GM11168 (cell line): Measurements from ENCODE around the gene BASP1.

ENCODE experiments used
- in situ Hi-C: fragments of 300-500 bp; cut with MboI; formaldehyde crosslinking; loops from one replicate; pipeline ENCODE4 v1.12.0; 2022; ENCODE audit warnings: low sequenced_read_pairs; ENCODE audit not compliant: unreplicated experiment

The BASP1 gene

GRCh38 chr5:17217493-17218352, at the start of gene BASP1:
BASP1 (plus strand) TSS chr5:17217631; CDS start chr5:17275217, 57,586 bp downstream.
- in situ Hi-C loops, result loop anchor here (25.0 kb wide), 2 partner anchors 470 to 595 kb away; no protein-coding TSS in a partner anchor

- in situ Hi-C loops, result no loop called here
Observed at GRCh38 chr5:17169507-17169906, 47.9 kb upstream of the BASP1 start.

GRCh38 chr5:17172791-17173190, 44.6 kb upstream of the BASP1 start:
- in situ Hi-C loops, result no loop called here

DNA sequence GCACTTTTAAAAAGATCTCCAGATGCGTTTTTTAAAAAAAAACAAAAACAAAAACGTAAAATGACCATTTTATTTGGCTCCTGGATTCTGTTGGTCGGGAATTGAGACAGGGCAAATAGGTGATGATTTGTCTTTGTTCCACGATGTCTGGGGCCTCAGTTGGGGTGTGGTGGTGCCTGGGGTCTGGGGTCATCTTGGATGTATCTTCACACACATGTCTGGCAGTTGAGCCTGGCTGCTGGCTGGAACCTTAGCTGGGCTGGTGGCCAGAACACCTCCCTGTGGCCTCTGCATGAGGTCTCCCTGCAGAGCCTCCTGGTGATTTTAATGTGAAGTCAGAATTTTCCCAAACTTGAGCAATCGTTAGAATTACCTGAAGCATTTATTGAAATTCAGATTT, 42.5 kb upstream of the BASP1 start:
- in situ Hi-C loops, result loop anchor here (25.0 kb wide), 1 partner anchor 388 kb away; no protein-coding TSS in a partner anchor

GRCh38 chr5:17177501-17178372, 39.7 kb upstream of the BASP1 start:
- in situ Hi-C loops, result loop anchor here (25.0 kb wide), 1 partner anchor 390 kb away; no protein-coding TSS in a partner anchor

DNA sequence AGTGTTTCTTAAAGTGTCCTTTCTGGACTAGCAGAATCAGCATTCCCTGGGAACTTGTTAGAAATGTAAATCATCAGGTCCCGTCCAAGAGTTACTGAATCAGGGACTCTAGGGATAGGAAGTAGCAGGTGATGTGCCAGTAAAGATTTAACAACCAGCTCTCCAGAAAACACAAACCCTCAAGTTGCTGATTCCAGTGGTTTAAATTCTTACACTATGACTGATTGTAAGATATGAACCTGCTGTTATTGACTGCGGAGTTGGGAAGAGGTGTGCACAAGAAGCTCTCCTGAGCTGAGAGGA, 39.1 kb upstream of the BASP1 start:
- in situ Hi-C loops, result loop anchor here (25.0 kb wide), 1 partner anchor 391 kb away; no protein-coding TSS in a partner anchor

- in situ Hi-C loops, result loop anchor here (25.0 kb wide), 1 partner anchor 393 kb away; no protein-coding TSS in a partner anchor
Observed at GRCh38 chr5:17180330-17180843, 37.0 kb upstream of the BASP1 start.

- in situ Hi-C loops, result loop anchor here (25.0 kb wide), 1 partner anchor 394 kb away; no protein-coding TSS in a partner anchor
Observed at GRCh38 chr5:17180864-17181723, 36.3 kb upstream of the BASP1 start.

DNA sequence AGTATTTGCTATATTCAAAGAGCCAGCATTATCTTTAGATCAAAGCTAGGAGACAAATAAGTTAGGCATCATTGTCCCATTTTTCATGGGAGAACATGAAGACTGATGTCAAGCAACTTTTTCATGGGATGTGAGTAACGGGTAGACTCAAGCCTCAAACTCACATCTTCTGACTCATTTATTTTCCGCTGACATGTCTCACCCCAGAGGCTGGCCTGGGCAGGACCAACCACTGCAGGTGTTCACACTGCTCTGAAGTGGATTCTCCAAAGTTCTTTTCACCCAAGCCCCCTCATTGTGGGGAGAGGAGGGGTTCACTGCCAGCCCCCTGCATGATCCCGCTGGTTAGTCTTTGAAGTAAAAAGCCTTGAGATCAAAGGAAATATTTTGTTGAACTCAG, 34.9 kb upstream of the BASP1 start:
- in situ Hi-C loops, result loop anchor here (25.0 kb wide), 1 partner anchor 395 kb away; no protein-coding TSS in a partner anchor

GRCh38 chr5:17182981-17183380, 34.5 kb upstream of the BASP1 start:
- in situ Hi-C loops, result loop anchor here (25.0 kb wide), 1 partner anchor 396 kb away; no protein-coding TSS in a partner anchor

GRCh38 chr5:17183831-17184230, 33.6 kb upstream of the BASP1 start:
- in situ Hi-C loops, result loop anchor here (25.0 kb wide), 1 partner anchor 397 kb away; no protein-coding TSS in a partner anchor

DNA sequence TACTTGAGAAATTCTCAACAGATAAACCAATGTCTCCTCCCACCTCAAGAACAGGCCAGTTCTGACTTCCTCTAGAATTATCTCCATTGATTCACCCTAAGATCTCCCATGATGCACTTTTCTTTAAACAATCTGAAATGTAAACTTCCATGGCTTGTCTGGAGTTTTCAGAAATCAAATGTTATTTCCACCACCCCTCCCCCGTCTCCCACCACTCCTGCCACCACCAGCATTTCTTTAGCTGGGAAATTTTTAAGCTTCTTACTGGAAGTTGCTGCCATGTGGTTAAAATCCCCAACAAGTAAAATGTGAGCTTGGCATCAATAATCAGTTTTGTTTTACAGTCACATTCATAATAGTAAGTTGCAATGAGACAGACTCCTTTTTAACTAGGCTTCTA, 32.8 kb upstream of the BASP1 start:
- in situ Hi-C loops, result loop anchor here (25.0 kb wide), 1 partner anchor 397 kb away; no protein-coding TSS in a partner anchor

DNA sequence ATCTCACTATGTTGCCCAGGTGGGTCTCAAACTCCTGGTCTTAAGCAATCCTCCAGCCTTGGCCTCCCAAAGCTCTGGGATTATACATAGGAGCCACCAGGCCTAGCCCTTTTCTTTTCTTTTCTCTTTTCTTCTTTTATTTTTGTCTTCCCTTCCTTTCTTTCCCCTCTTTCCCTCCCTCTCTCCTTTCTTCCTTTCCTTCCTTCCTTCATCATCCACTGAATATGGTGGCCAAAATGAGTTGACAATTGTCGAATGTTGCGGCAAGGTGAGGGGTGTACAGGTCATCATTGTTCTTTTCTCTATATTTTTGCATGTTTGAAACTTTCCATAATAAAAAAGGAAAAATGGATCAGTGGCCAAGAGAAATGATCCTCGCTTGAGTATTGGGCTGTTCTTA, 32.1 kb upstream of the BASP1 start:
- in situ Hi-C loops, result loop anchor here (25.0 kb wide), 1 partner anchor 398 kb away; no protein-coding TSS in a partner anchor

GRCh38 chr5:17185773-17186172, 31.7 kb upstream of the BASP1 start:
- in situ Hi-C loops, result loop anchor here (25.0 kb wide), 1 partner anchor 398 kb away; no protein-coding TSS in a partner anchor

GRCh38 chr5:17186256-17186655, 31.2 kb upstream of the BASP1 start:
- in situ Hi-C loops, result loop anchor here (25.0 kb wide), 1 partner anchor 399 kb away; no protein-coding TSS in a partner anchor

- in situ Hi-C loops, result loop anchor here (25.0 kb wide), 1 partner anchor 400 kb away; no protein-coding TSS in a partner anchor
Observed at GRCh38 chr5:17187011-17187785, 30.2 kb upstream of the BASP1 start.

- in situ Hi-C loops, result loop anchor here (25.0 kb wide), 1 partner anchor 400 kb away; no protein-coding TSS in a partner anchor
Observed at GRCh38 chr5:17187786-17188170, 29.7 kb upstream of the BASP1 start.

DNA sequence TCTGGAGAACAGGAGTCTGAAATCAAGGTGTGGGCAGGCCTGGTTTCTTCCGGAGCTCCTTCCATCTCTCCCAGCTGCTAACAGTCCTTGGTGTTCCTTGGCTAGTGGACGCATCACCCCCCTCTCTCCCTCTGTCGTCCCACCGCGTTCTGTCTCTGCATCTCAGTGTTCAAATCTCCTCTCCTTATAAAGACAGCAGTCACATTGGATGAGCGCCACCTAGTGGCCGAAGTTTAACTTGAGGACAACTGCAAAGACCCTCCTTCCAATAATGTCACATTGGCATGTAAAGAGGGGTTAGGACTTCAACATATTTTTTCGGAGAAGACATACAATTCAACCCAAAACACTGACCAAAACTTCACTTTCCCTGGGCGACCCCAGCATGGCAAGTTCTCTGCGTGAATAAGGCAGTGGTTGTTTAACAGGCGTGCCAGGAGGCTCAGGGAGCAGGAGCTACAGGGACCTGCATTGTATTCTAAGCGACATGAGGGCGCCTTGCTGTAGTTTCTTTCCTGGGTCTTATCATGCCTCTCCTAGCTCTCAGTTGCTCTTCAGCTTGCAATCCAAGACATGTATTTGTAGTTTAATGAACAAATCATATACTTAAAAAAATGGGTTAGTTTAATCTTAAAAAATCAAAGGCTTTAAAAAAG, 27.9 kb upstream of the BASP1 start:
- in situ Hi-C loops, result loop anchor here (25.0 kb wide), 1 partner anchor 402 kb away; no protein-coding TSS in a partner anchor
